ENCODE results near the gene FCMR.
"Not testable (repeated sequence)": the region's sequence is repeated elsewhere in the genome, so short reads cannot be mapped to it uniquely, and the experiment has no call there.

FCMR gene

DNA sequence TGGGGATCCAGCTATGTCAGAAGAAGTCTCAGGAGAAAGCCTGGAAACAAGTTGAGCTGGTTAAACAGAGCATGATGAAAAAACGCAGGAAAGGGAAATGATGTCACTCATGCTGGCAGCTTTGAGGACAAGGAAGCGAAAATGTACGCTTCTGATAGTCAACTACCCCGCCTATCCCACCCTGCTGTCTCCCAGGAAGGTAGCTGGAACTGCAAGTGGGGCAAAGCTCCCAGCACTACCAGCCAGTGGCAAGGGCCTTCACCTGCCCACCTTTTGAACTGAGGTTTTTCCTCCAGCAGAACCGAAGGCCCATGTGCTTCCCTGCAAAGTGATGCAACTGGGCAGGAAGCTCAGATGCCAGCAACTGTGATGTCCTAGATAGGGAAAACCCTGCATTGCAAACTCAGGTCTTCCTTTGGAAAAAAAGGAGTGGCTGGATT is 62.6 kb downstream of the FCMR start:
- H3K27ac ChIP-seq: no peak overlapping the region
- H3K9me3 ChIP-seq (ENCODE audit: severe bottlenecking): no peaks in the 10 kb centered on the region
- H3K4me3 ChIP-seq (ENCODE audit: low read depth, low read length): no peak overlapping the region
- no peak for DNase-seq
- H3K27me3 ChIP-seq (ENCODE audit: insufficient read depth, low read depth, severe bottlenecking): peaks cover 95% of the 10 kb centered on the region
- H3K36me3 ChIP-seq: no peaks in the 10 kb centered on the region
- TF ChIP-seq, protein P1, sequence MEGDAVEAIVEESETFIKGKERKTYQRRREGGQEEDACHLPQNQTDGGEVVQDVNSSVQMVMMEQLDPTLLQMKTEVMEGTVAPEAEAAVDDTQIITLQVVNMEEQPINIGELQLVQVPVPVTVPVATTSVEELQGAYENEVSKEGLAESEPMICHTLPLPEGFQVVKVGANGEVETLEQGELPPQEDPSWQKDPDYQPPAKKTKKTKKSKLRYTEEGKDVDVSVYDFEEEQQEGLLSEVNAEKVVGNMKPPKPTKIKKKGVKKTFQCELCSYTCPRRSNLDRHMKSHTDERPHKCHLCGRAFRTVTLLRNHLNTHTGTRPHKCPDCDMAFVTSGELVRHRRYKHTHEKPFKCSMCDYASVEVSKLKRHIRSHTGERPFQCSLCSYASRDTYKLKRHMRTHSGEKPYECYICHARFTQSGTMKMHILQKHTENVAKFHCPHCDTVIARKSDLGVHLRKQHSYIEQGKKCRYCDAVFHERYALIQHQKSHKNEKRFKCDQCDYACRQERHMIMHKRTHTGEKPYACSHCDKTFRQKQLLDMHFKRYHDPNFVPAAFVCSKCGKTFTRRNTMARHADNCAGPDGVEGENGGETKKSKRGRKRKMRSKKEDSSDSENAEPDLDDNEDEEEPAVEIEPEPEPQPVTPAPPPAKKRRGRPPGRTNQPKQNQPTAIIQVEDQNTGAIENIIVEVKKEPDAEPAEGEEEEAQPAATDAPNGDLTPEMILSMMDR (IDR thresholded peaks at IDR 0.05; ENCODE audit: low read depth, low read length): no peak

DNA sequence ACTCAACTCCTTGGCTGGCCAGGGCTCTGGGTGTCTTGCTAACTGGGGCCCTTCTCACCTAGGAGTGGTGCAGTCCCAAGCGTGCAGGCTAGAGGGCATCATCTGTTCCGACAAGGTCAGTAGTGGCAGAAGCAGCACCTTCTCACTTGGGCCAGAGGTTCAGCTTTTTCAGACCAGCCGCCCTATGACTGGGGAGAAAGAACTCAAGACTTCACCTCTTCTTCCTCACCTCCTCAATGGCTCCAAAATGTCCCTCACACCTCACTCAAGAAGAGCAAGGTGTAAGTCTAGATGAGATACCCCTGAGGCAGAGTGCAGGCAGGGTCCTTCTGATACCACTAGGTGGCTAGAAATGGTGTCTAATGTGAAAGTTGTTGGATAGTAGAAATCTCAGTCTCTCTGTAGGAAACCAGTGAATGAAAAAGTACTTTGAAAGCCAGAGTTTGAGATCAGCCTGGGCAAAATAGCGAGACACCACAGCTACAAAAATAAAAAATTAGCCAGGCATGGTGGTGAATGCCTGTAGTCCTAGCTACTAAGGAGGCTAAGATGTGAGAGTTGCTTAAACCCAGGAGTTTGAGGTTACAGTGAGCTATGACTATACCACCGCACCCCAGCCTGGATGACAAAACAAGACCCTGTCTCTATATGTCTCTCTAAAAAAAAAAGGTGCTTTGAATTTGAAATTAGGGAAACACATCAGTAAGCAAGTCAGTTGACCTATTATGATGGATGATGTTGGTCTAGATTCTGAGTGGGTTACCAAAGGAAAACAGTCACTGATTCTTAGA is 64.9 kb downstream of the FCMR start:
- TF ChIP-seq, protein P1 (IDR thresholded peaks at IDR 0.05; ENCODE audit: low read depth, low read length): peak; percentile 40; the same call in 1 of the 2 replicates
- DNase-seq: peak; percentile 40
- Histone ChIP-seq H3K36me3 (no peaks in the 10 kb centered on the region), H3K4me3 (ENCODE audit: low read depth, low read length) (no peak overlapping the region), H3K27ac (no peak overlapping the region), H3K27me3 (ENCODE audit: insufficient read depth, low read depth, severe bottlenecking) (peaks cover 89% of the 10 kb centered on the region), H3K9me3 (ENCODE audit: severe bottlenecking) (peaks cover 19% of the 10 kb centered on the region)

DNA sequence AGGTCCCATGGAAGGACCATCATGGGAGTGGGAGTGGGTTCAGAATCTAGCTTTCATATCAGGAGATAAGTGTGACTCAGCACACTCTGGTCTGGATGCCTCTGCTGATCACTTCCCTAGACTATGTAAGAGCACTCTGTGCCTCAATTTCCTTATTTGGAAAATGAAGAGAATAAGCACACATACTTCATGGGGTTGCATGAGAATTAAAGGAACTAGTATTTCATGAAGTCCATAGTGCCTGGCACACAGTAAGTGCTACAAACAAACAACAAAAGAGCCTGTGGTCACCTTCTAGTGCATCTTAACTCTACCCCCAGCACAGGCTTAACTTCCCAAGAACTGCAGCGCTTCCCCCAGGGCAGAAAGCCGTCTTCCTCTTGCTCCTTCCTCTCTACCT is 65.9 kb downstream of the FCMR start:
- Histone ChIP-seq H3K4me3 (ENCODE audit: low read depth, low read length) (no peak overlapping the region), H3K27ac (no peak overlapping the region), H3K36me3 (no peaks in the 10 kb centered on the region), H3K27me3 (ENCODE audit: insufficient read depth, low read depth, severe bottlenecking) (peaks cover 89% of the 10 kb centered on the region), H3K9me3 (ENCODE audit: severe bottlenecking) (peaks cover 22% of the 10 kb centered on the region)
- DNase-seq: no peak
- TF ChIP-seq, protein P1 (IDR thresholded peaks at IDR 0.05; ENCODE audit: low read depth, low read length): no peak

DNA sequence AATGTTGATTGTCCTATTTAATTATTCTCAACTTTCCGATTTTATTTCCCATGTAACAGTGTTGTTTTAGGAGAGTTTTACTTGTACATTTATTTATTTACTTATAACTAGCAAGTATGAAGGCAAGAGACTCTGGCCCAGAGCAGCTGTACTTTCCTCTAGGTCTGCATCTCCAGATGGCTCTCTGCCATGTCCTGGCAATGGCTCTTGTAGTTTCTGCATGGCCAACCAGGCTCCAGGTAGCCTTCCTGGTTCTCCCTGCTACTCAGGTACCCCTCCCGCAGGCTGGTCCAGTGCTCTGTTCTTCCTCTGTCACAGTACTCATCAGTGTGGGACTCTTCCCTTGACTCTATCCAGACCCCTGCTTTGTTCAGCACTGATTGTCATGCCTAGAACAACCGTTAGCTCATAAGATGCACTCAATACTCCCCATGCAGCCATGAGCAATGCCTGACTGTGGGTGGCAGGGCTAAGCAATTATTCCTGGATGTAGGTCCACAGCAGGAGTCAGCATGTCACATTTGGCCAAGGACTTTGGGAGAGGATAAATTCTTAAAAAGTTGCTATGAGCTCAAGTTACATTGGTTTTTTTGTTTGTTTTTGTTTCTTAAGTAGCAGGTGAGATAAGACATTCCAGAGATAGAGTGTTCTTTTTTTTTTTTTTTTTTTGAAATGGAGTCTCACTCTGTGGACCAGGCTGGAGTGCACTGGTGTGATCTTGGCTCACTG is 67.2 kb downstream of the FCMR start:
- DNase-seq: no peak
- H3K9me3 ChIP-seq (ENCODE audit: severe bottlenecking): peaks cover 22% of the 10 kb centered on the region
- no peaks in the 10 kb centered on the region for H3K36me3 ChIP-seq
- TF ChIP-seq, protein P1 (IDR thresholded peaks at IDR 0.05; ENCODE audit: low read depth, low read length): no peak
- no peak overlapping the region for H3K27ac ChIP-seq
- no peak overlapping the region for H3K4me3 ChIP-seq (ENCODE audit: low read depth, low read length)
- peaks cover 91% of the 10 kb centered on the region for H3K27me3 ChIP-seq (ENCODE audit: insufficient read depth, low read depth, severe bottlenecking)

DNA sequence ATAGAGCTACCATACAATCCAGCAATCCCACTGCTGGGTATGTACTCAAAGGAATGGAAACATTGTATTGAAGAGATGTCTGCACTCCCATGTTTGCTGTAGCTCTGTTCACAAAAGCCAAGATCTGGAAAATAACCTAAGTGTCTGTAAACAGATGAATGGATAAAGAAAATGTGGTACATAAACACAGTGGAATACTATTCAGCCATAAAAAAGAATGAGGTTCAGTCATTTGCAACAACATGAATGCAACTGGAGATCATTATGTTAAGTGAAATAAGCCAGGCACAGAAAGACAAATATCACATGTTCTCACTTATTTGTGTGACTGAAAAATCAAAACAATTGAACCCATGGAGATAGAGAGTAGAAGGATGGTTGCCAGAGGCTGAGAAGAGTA is 68.0 kb downstream of the FCMR start:
- H3K4me3 ChIP-seq (ENCODE audit: low read depth, low read length); H3K36me3 ChIP-seq; H3K27ac ChIP-seq; DNase-seq: not testable (repeated sequence)
- Histone ChIP-seq H3K27me3 (ENCODE audit: insufficient read depth, low read depth, severe bottlenecking) (peaks cover 91% of the 10 kb centered on the region), H3K9me3 (ENCODE audit: severe bottlenecking) (peaks cover 22% of the 10 kb centered on the region)
